Neural progenitor cell (in vitro differentiated cells): ENCODE measurements around the gene EXD3.

Source experiments
- EZH2 ChIP-seq: fragments of 200-600 bp; sonication (generic); IDR thresholded peaks from 2 replicates; pipeline ENCODE4 v1.6.1; 2017; ENCODE audit warnings: antibody characterized with exemption, mild to moderate bottlenecking, moderate library complexity
- EZH2phosphoT487 ChIP-seq: fragments of 200-600 bp; sonication (generic); IDR thresholded peaks from 2 replicates; pipeline ENCODE4 v1.6.1; 2017; ENCODE audit warnings: antibody characterized with exemption
- TF ChIP-seq, protein P1 (sequence below): fragments of 200-600 bp; sonication (generic); IDR thresholded peaks from 2 replicates; pipeline ENCODE4 v1.5.1; 2017; ENCODE audit warnings: antibody characterized with exemption, mild to moderate bottlenecking

GRCh38 chr9:137385061-137385655, 37.8 kb downstream of the EXD3 start:
- TF ChIP-seq, protein P1, sequence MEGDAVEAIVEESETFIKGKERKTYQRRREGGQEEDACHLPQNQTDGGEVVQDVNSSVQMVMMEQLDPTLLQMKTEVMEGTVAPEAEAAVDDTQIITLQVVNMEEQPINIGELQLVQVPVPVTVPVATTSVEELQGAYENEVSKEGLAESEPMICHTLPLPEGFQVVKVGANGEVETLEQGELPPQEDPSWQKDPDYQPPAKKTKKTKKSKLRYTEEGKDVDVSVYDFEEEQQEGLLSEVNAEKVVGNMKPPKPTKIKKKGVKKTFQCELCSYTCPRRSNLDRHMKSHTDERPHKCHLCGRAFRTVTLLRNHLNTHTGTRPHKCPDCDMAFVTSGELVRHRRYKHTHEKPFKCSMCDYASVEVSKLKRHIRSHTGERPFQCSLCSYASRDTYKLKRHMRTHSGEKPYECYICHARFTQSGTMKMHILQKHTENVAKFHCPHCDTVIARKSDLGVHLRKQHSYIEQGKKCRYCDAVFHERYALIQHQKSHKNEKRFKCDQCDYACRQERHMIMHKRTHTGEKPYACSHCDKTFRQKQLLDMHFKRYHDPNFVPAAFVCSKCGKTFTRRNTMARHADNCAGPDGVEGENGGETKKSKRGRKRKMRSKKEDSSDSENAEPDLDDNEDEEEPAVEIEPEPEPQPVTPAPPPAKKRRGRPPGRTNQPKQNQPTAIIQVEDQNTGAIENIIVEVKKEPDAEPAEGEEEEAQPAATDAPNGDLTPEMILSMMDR = no peak
- no peak for TF ChIP-seq EZH2
- no peak for TF ChIP-seq EZH2phosphoT487
